HepG2 (cell line): ENCODE results near the gene PELI3. TPM values are rescaled to one million over a fixed set of nuclear protein-coding genes. Genes with fewer than 3 reads are reported as not detected.

Experiments
- AGO2 ChIP-seq: fragments of 200-400 bp; formaldehyde crosslinking; optimal IDR thresholded peaks from 2 replicates; pipeline ENCODE3; 2017; ENCODE audit warnings: mild to moderate bottlenecking, low read depth, low read length, moderate library complexity
- FOSL2 ChIP-seq: sonication (generic); formaldehyde crosslinking; IDR thresholded peaks from 2 replicates; pipeline ENCODE4 v1.4.0; 2020; ENCODE audit warnings: missing genetic modification reagents
- GATAD1 ChIP-seq: IDR thresholded peaks from 2 replicates; pipeline ENCODE4 v1.6.1; 2016; ENCODE audit warnings: missing genetic modification reagents, missing compliant biosample characterization
- HNF4G ChIP-seq, 2 experiments: sonication (generic) in 1 of 2; formaldehyde crosslinking in 1 of 2; IDR thresholded peaks; 2 replicates each; pipeline versions ENCODE4 v1.4.0 to v1.6.1; 2011 to 2020; ENCODE audit warnings: borderline replicate concordance in 2 of 2, low read depth in 2 of 2, mild to moderate bottlenecking in 2 of 2, low read length in 1 of 2, missing genetic modification reagents in 1 of 2, moderate library complexity in 1 of 2
- KLF15 ChIP-seq: sonication (generic); formaldehyde crosslinking; IDR thresholded peaks from 2 replicates; pipeline ENCODE4 v1.8.1; 2023; ENCODE audit warnings: borderline replicate concordance, mild to moderate bottlenecking, inconsistent platforms, missing genetic modification reagents, mixed read lengths
- MAF1 ChIP-seq: sonication (generic); formaldehyde crosslinking; IDR thresholded peaks from 2 replicates; pipeline ENCODE4 v1.5.0; 2020; ENCODE audit warnings: missing genetic modification reagents, borderline replicate concordance
- SKI ChIP-seq: fragments of 450-650 bp; IDR thresholded peaks from one replicate; pipeline ENCODE4 v1.6.1; 2018; ENCODE audit warnings: mild to moderate bottlenecking; ENCODE audit not compliant: partially characterized antibody
- SP1 ChIP-seq, 2 experiments: fragments of 450-650 bp in 1 of 2; sonication (generic) in 1 of 2; formaldehyde crosslinking in 1 of 2; IDR thresholded peaks; 2 replicates each; pipeline versions ENCODE4 v1.4.0 to v1.6.1; 2016 to 2020; ENCODE audit warnings: missing genetic modification reagents in 1 of 2
- SP4 ChIP-seq: sonication (generic); formaldehyde crosslinking; IDR thresholded peaks from 2 replicates; pipeline ENCODE4 v1.8.1; 2023; ENCODE audit warnings: mild to moderate bottlenecking, missing genetic modification reagents
- SPEN ChIP-seq: sonication (generic); formaldehyde crosslinking; IDR thresholded peaks from 2 replicates; pipeline ENCODE4 v1.5.1; 2020; ENCODE audit warnings: low read depth, mild to moderate bottlenecking, missing genetic modification reagents
- TAF15 ChIP-seq: fragments of 200-400 bp; formaldehyde crosslinking; IDR thresholded peaks from one replicate; pipeline ENCODE4 v1.6.1; 2018; ENCODE audit warnings: mild to moderate bottlenecking, low read depth, low read length; ENCODE audit not compliant: poor library complexity, severe bottlenecking
- U2AF1 ChIP-seq: fragments of 200-400 bp; formaldehyde crosslinking; optimal IDR thresholded peaks from 2 replicates; pipeline ENCODE3; 2017; ENCODE audit warnings: mild to moderate bottlenecking, low read depth, low read length
- ZNF224 ChIP-seq: sonication (generic); formaldehyde crosslinking; IDR thresholded peaks from 2 replicates; pipeline ENCODE4 v1.5.0; 2020; ENCODE audit warnings: mild to moderate bottlenecking, missing genetic modification reagents
- ZNF333 ChIP-seq: sonication (generic); formaldehyde crosslinking; IDR thresholded peaks from 2 replicates; pipeline ENCODE4 v1.4.0; 2020; ENCODE audit warnings: mild to moderate bottlenecking, missing genetic modification reagents, borderline replicate concordance
- ZNF33A ChIP-seq: sonication (generic); formaldehyde crosslinking; IDR thresholded peaks from 2 replicates; pipeline ENCODE4 v1.5.1; 2020; ENCODE audit warnings: missing genetic modification reagents, mild to moderate bottlenecking, moderate library complexity, borderline replicate concordance
- ZNF724P ChIP-seq: sonication (generic); formaldehyde crosslinking; IDR thresholded peaks from 2 replicates; pipeline ENCODE4 v1.8.0; 2022; ENCODE audit warnings: missing genetic modification reagents, borderline replicate concordance
- ZNF891 ChIP-seq: sonication (generic); formaldehyde crosslinking; IDR thresholded peaks from 2 replicates; pipeline ENCODE4 v1.5.0; 2020; ENCODE audit warnings: mild to moderate bottlenecking, missing genetic modification reagents
- polyA plus RNA-seq, 8 experiments: library from polyadenylated mRNA; depleted of rRNA in 3 of 8; stranded (reverse) in 7 of 8; unstranded in 1 of 8; fragments of >200 nt; fragmentation: Illumina TruSeq in 4 of 8; extraction: Trizol in 4 of 8; gene quantifications; 2 replicates each; pipeline versions ENCODE4 v1.2.1 to v1.2.3, GENCODE V29; 2011 to 2016; ENCODE audit warnings: low read depth in 4 of 8, missing spikeins in 1 of 8, mixed read lengths in 1 of 8; ENCODE audit not compliant: insufficient read depth in 1 of 8
- total RNA-seq, 5 experiments: library from RNA; depleted of rRNA; stranded (reverse); fragments of >200 nt; fragmentation: Illumina TruSeq; extraction: Trizol; gene quantifications; 2 replicates each; pipeline ENCODE4 v1.2.3, GENCODE V29; 2016; ENCODE audit warnings: low read depth in 1 of 5
- TF ChIP-seq, protein P1 (sequence below): sonication (generic); formaldehyde crosslinking; IDR thresholded peaks from 2 replicates; pipeline ENCODE4 v1.8.0; 2022; ENCODE audit warnings: missing genetic modification reagents, mild to moderate bottlenecking, inconsistent platforms, borderline replicate concordance
- TF ChIP-seq, protein P2 (sequence below): sonication (generic); formaldehyde crosslinking; IDR thresholded peaks from 2 replicates; pipeline ENCODE4 v1.4.0; 2020; ENCODE audit warnings: missing genetic modification reagents

The PELI3 gene
- total and polyA plus RNA-seq, 2 of the 13 experiments (the other 11 are each of a cell fraction or from before 2014, with no cell fraction given) = 2.0 to 4.0 TPM

GRCh38 chr11:66418168-66418985 lies 48.3 kb upstream of the PELI3 start (continued):
- TF ChIP-seq, protein P1, sequence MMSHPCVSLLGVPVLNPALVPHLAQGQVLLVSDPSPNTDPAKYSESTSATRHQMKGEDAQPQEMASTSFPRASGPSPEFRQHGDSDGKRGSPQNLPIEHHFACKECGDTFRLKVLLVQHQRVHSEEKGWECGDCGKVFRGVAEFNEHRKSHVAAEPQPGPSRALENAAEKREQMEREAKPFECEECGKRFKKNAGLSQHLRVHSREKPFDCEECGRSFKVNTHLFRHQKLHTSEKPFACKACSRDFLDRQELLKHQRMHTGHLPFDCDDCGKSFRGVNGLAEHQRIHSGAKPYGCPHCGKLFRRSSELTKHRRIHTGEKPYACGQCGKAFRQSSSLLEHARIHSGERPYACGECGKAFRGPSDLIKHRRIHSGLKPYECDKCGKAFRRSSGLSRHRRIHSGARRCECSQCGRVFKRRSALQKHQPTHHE (CRISPR knock-in tag) = peak; percentile 69; the same call in 1 of the 2 replicates
- TF ChIP-seq, protein P2, sequence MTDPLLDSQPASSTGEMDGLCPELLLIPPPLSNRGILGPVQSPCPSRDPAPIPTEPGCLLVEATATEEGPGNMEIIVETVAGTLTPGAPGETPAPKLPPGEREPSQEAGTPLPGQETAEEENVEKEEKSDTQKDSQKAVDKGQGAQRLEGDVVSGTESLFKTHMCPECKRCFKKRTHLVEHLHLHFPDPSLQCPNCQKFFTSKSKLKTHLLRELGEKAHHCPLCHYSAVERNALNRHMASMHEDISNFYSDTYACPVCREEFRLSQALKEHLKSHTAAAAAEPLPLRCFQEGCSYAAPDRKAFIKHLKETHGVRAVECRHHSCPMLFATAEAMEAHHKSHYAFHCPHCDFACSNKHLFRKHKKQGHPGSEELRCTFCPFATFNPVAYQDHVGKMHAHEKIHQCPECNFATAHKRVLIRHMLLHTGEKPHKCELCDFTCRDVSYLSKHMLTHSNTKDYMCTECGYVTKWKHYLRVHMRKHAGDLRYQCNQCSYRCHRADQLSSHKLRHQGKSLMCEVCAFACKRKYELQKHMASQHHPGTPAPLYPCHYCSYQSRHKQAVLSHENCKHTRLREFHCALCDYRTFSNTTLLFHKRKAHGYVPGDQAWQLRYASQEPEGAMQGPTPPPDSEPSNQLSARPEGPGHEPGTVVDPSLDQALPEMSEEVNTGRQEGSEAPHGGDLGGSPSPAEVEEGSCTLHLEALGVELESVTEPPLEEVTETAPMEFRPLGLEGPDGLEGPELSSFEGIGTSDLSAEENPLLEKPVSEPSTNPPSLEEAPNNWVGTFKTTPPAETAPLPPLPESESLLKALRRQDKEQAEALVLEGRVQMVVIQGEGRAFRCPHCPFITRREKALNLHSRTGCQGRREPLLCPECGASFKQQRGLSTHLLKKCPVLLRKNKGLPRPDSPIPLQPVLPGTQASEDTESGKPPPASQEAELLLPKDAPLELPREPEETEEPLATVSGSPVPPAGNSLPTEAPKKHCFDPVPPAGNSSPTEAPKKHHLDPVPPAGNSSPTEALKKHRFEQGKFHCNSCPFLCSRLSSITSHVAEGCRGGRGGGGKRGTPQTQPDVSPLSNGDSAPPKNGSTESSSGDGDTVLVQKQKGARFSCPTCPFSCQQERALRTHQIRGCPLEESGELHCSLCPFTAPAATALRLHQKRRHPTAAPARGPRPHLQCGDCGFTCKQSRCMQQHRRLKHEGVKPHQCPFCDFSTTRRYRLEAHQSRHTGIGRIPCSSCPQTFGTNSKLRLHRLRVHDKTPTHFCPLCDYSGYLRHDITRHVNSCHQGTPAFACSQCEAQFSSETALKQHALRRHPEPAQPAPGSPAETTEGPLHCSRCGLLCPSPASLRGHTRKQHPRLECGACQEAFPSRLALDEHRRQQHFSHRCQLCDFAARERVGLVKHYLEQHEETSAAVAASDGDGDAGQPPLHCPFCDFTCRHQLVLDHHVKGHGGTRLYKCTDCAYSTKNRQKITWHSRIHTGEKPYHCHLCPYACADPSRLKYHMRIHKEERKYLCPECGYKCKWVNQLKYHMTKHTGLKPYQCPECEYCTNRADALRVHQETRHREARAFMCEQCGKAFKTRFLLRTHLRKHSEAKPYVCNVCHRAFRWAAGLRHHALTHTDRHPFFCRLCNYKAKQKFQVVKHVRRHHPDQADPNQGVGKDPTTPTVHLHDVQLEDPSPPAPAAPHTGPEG = no peak
- TF ChIP-seq ZNF224 (CRISPR knock-in tag) (no peak), TAF15 (no peak), GATAD1 (CRISPR knock-in tag) (peak; percentile 75), MAF1 (CRISPR knock-in tag) (peak; percentile 94), ZNF724P (no peak), SP1 (IDR thresholded peaks at IDR 0.05) (no peak), SP1 (CRISPR knock-in tag; IDR thresholded peaks at IDR 0.05) (no peak), AGO2 (no peak), SP4 (CRISPR knock-in tag) (no peak), KLF15 (CRISPR knock-in tag) (no peak), SKI (no peak), FOSL2 (peak; percentile 92), ZNF33A (no peak), HNF4G (IDR thresholded peaks at IDR 0.05; ENCODE audit: borderline replicate concordance, low read depth, low read length) (no peak), HNF4G (CRISPR knock-in tag; IDR thresholded peaks at IDR 0.05; ENCODE audit: borderline replicate concordance, low read depth) (no peak), U2AF1 (no peak), ZNF333 (CRISPR knock-in tag) (no peak), SPEN (CRISPR knock-in tag) (peak; percentile 53; the same call in 1 of the 2 replicates), ZNF891 (peak; percentile 90; the same call in 1 of the 2 replicates)
